ENCODE measurements around the gene RBM4. TPM values are rescaled to one million over a fixed set of nuclear protein-coding genes. Genes with fewer than 3 reads are reported as not detected.

Gene RBM4
- total and polyA plus RNA-seq, 4 donors = 93.0 to 204 (median 169) TPM

- H3K9me3 ChIP-seq (ENCODE audit: control insufficient read depth, insufficient read depth, low read length) = no peaks in the 10 kb centered on the region
- H3K4me1 ChIP-seq (ENCODE audit: control insufficient read depth, insufficient read depth, low read length) = no peaks in the 10 kb centered on the region
- no peak overlapping the region for H3K27ac ChIP-seq (ENCODE audit: low read depth, low read length)
- H3K36me3 ChIP-seq (ENCODE audit: control insufficient read depth, insufficient read depth, low read length) = peaks cover 62% of the 10 kb centered on the region
- 89% methylated on average over 21 of the region's 27 CpGs for WGBS (ENCODE audit: insufficient coverage)
- no peak for DNase-seq (ENCODE audit: low read depth in 4 of 6, low spot score in 6 of 6)
- H3K4me3 ChIP-seq (ENCODE audit: low read depth, low read length) = no peak overlapping the region
- H3K27me3 ChIP-seq (ENCODE audit: control insufficient read depth, insufficient read depth, low read length) = no peaks in the 10 kb centered on the region
Observed at GRCh38 chr11:66685276-66686099, 47.0 kb downstream of the RBM4 start.

DNA sequence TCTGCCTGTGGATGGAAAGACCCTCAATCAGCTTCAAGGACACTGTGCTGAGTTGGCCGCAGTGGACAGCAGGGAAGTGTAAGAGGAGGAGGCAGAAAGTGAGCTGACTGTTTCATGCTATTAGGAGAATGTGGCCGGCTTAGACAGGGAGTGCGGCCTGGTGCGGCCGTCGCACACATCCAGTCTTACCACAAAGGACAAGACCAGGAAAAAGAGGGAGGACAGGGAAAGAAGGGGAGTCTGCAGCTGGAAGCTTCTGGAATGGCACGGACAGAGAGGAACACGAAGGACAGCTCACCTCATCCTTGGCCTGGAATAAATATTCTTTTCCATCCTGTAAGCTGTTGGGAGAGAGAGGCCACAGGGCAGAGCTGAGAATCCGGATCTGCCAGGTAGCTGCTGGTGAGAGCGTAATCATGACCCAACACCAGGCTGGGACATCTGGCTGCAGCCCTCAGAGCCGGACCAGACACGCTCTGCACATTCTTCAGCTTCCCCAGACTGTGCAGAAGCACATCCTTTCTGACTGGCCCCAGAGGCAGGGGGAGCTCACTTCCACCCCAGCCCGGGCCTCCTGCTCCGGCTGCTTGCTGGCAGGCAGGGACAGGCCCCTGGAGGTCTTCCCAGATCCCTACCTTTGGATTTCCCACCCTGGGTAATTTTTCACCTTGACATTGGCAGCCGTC is 47.7 kb downstream of the RBM4 start:
- H3K36me3 ChIP-seq (ENCODE audit: control insufficient read depth, insufficient read depth, low read length) = peaks cover 70% of the 10 kb centered on the region
- H3K4me1 ChIP-seq (ENCODE audit: control insufficient read depth, insufficient read depth, low read length) = no peaks in the 10 kb centered on the region
- H3K27me3 ChIP-seq (ENCODE audit: control insufficient read depth, insufficient read depth, low read length) = no peaks in the 10 kb centered on the region
- no peak for DNase-seq (ENCODE audit: low read depth in 4 of 6, low spot score in 6 of 6)
- no peak overlapping the region for H3K27ac ChIP-seq (ENCODE audit: low read depth, low read length)
- no peak overlapping the region for H3K4me3 ChIP-seq (ENCODE audit: low read depth, low read length)
- no peaks in the 10 kb centered on the region for H3K9me3 ChIP-seq (ENCODE audit: control insufficient read depth, insufficient read depth, low read length)
- 90% methylated on average over 11 of the region's 15 CpGs for WGBS (ENCODE audit: insufficient coverage)

GRCh38 chr11:66686801-66687750 is 48.6 kb downstream of the RBM4 start:
- H3K4me1 ChIP-seq (ENCODE audit: control insufficient read depth, insufficient read depth, low read length) = no peaks in the 10 kb centered on the region
- no peak overlapping the region for H3K27ac ChIP-seq (ENCODE audit: low read depth, low read length)
- H3K9me3 ChIP-seq (ENCODE audit: control insufficient read depth, insufficient read depth, low read length) = no peaks in the 10 kb centered on the region
- H3K36me3 ChIP-seq (ENCODE audit: control insufficient read depth, insufficient read depth, low read length) = peaks cover 78% of the 10 kb centered on the region
- no peak overlapping the region for H3K4me3 ChIP-seq (ENCODE audit: low read depth, low read length)
- DNase-seq (ENCODE audit: low read depth in 4 of 6, low spot score in 6 of 6) = no peak
- 94% methylated on average over 31 of the region's 33 CpGs for WGBS (ENCODE audit: insufficient coverage)
- no peaks in the 10 kb centered on the region for H3K27me3 ChIP-seq (ENCODE audit: control insufficient read depth, insufficient read depth, low read length)

GRCh38 chr11:66687831-66688281 is 49.4 kb downstream of the RBM4 start:
- Histone ChIP-seq H3K4me1 (ENCODE audit: control insufficient read depth, insufficient read depth, low read length) (no peaks in the 10 kb centered on the region), H3K27me3 (ENCODE audit: control insufficient read depth, insufficient read depth, low read length) (no peaks in the 10 kb centered on the region), H3K4me3 (ENCODE audit: low read depth, low read length) (no peak overlapping the region), H3K9me3 (ENCODE audit: control insufficient read depth, insufficient read depth, low read length) (no peaks in the 10 kb centered on the region), H3K27ac (ENCODE audit: low read depth, low read length) (no peak overlapping the region), H3K36me3 (ENCODE audit: control insufficient read depth, insufficient read depth, low read length) (peaks cover 86% of the 10 kb centered on the region)
- 87% methylated on average over 10 of the region's 13 CpGs for WGBS (ENCODE audit: insufficient coverage)
- no peak for DNase-seq (ENCODE audit: low read depth in 4 of 6, low spot score in 6 of 6)

GRCh38 chr11:66688561-66689534 is 50.3 kb downstream of the RBM4 start:
- 90% methylated on average over 21 of the region's 28 CpGs for WGBS (ENCODE audit: insufficient coverage)
- no peak overlapping the region for H3K4me3 ChIP-seq (ENCODE audit: low read depth, low read length)
- DNase-seq (ENCODE audit: low read depth in 4 of 6, low spot score in 6 of 6) = no peak
- no peaks in the 10 kb centered on the region for H3K4me1 ChIP-seq (ENCODE audit: control insufficient read depth, insufficient read depth, low read length)
- no peak overlapping the region for H3K27ac ChIP-seq (ENCODE audit: low read depth, low read length)
- no peaks in the 10 kb centered on the region for H3K27me3 ChIP-seq (ENCODE audit: control insufficient read depth, insufficient read depth, low read length)
- H3K9me3 ChIP-seq (ENCODE audit: control insufficient read depth, insufficient read depth, low read length) = no peaks in the 10 kb centered on the region
- peaks cover 96% of the 10 kb centered on the region for H3K36me3 ChIP-seq (ENCODE audit: control insufficient read depth, insufficient read depth, low read length)

GRCh38 chr11:66689661-66690590 is 51.4 kb downstream of the RBM4 start:
- Histone ChIP-seq H3K27ac (ENCODE audit: low read depth, low read length) (no peak overlapping the region), H3K9me3 (ENCODE audit: control insufficient read depth, insufficient read depth, low read length) (no peaks in the 10 kb centered on the region), H3K4me3 (ENCODE audit: low read depth, low read length) (no peak overlapping the region), H3K4me1 (ENCODE audit: control insufficient read depth, insufficient read depth, low read length) (peaks cover 7% of the 10 kb centered on the region), H3K27me3 (ENCODE audit: control insufficient read depth, insufficient read depth, low read length) (no peaks in the 10 kb centered on the region), H3K36me3 (ENCODE audit: control insufficient read depth, insufficient read depth, low read length) (peaks cover 95% of the 10 kb centered on the region)
- no peak for DNase-seq (ENCODE audit: low read depth in 4 of 6, low spot score in 6 of 6)
- WGBS (ENCODE audit: insufficient coverage) = 94% methylated on average over 32 of the region's 32 CpGs

- peaks cover 9% of the 10 kb centered on the region for H3K4me1 ChIP-seq (ENCODE audit: control insufficient read depth, insufficient read depth, low read length)
- H3K36me3 ChIP-seq (ENCODE audit: control insufficient read depth, insufficient read depth, low read length) = peaks cover 95% of the 10 kb centered on the region
- no peak overlapping the region for H3K4me3 ChIP-seq (ENCODE audit: low read depth, low read length)
- no peaks in the 10 kb centered on the region for H3K27me3 ChIP-seq (ENCODE audit: control insufficient read depth, insufficient read depth, low read length)
- WGBS (ENCODE audit: insufficient coverage) = 90% methylated on average over 27 of the region's 38 CpGs
- H3K27ac ChIP-seq (ENCODE audit: low read depth, low read length) = no peak overlapping the region
- DNase-seq (ENCODE audit: low read depth in 4 of 6, low spot score in 6 of 6) = no peak
- no peaks in the 10 kb centered on the region for H3K9me3 ChIP-seq (ENCODE audit: control insufficient read depth, insufficient read depth, low read length)
Observed at GRCh38 chr11:66691311-66691980, 52.9 kb downstream of the RBM4 start.

DNA sequence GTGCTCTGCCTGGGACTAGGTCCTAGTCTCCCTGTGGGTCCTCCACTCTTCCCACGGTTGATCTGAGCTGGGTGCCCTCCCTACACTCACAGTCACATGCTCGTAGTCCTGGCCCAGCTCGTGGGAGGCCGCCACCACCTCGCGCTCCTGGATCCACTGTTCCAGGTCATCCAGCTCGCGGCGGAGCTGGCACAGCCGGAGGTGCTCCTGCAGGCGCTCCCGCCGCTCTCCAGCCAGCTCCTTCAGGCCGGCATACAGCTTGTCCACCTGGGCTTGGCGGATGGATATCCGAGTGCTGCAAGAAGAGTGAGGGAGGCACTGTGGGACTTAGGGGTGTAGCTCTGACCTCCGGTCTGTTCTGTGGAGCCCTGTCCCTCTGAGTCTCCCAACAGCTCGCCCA is 53.9 kb downstream of the RBM4 start:
- Histone ChIP-seq H3K36me3 (ENCODE audit: control insufficient read depth, insufficient read depth, low read length) (peaks cover 95% of the 10 kb centered on the region), H3K4me3 (ENCODE audit: low read depth, low read length) (no peak overlapping the region), H3K4me1 (ENCODE audit: control insufficient read depth, insufficient read depth, low read length) (peaks cover 9% of the 10 kb centered on the region), H3K27ac (ENCODE audit: low read depth, low read length) (no peak overlapping the region), H3K27me3 (ENCODE audit: control insufficient read depth, insufficient read depth, low read length) (no peaks in the 10 kb centered on the region), H3K9me3 (ENCODE audit: control insufficient read depth, insufficient read depth, low read length) (no peaks in the 10 kb centered on the region)
- WGBS (ENCODE audit: insufficient coverage) = 97% methylated on average over 18 of the region's 18 CpGs
- no peak for DNase-seq (ENCODE audit: low read depth in 4 of 6, low spot score in 6 of 6)
